ENCODE results near the gene HYKK. TPM values are rescaled to one million over a fixed set of nuclear protein-coding genes. Genes with fewer than 3 reads are reported as not detected.

HYKK gene
- total and polyA plus RNA-seq, 2 of the 13 experiments (the other 11 are each of a cell fraction or from before 2014, with no cell fraction given): 3.5 to 5.4 TPM

GRCh38 chr15:78506971-78507830 is at the start of gene HYKK (continued):
- peak; percentile 13; the same call in 1 of the 2 replicates for TF ChIP-seq MTERF4 (CRISPR knock-in tag; IDR thresholded peaks at IDR 0.05)
- TF ChIP-seq FOXK1 (CRISPR knock-in tag; IDR thresholded peaks at IDR 0.05; ENCODE audit: borderline replicate concordance, low read depth): no peak
- TF ChIP-seq ZBTB49 (CRISPR knock-in tag; IDR thresholded peaks at IDR 0.05; ENCODE audit: borderline replicate concordance): no peak
- TF ChIP-seq ZNF550 (CRISPR knock-in tag; IDR thresholded peaks at IDR 0.05; ENCODE audit: borderline replicate concordance): 0 out of 2 replicates have a peak, but pooled peaks have one; percentile 39
- TF ChIP-seq ZBTB20 (CRISPR knock-in tag; IDR thresholded peaks at IDR 0.05; ENCODE audit: borderline replicate concordance, low read depth): 0 out of 2 replicates have a peak, but pooled peaks have one; percentile 7
- TF ChIP-seq ATF4 (CRISPR knock-in tag; IDR thresholded peaks at IDR 0.05): peak in 1 of 2 experiments; percentile 22; a peak in 1 of 4 replicates
- peak; percentile 28 for TF ChIP-seq AGO2 (optimal IDR thresholded peaks at IDR 0.05; ENCODE audit: low read depth, low read length)

Data from HepG2 (cell line).